ENCODE results near the gene SLC22A31.

SLC22A31 gene

DNA sequence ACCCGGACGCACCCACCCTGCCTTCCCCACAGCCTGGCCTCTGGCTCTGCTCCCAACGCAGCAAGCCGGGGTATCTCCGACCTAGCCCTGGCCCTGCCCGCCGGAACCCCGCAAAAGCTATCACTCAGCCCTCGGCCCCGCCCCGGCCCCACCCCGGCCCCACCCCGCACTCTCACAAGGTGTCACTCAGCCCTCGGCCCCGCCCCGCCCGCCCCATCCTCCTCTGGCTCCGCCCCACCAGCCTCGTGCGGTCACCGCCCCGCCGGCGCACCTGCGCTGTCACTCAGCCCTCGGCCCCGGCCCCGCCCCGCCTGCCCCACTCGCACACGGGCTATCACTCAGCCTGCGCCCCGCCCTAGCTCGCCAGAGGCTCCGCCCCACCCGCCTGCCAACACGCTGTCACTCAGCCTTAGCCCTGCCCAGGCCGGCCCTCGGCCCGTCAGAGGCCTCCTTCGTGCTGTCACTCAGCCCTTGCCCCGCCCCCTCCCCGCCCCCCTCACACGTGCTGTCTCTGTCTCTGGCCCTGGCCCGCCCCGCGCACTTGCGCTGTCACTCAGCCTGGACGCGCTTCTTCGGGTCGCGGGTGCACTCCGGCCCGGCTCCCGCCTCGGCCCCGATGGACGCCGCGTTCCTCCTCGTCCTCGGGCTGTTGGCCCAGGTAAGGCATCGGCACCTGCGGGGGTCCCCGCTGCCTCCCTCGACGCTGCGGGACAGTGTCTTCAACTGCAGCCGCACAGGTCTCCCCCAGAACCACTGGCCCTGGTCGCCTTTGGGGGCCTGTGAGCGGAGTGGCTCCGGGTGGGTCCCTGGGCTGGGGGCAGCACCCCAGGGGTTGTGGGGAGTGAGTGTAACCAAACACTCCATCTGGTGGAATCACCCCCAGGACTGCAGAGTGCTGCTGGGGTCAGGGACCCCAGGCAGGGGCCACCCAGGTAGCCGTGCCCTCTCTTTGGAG, 28.8 kb downstream of the SLC22A31 start, which contains the start of gene CDH15:
Gene CDH15 (plus strand): TSS at position 533 of the 955 bp plus-strand sequence. CDS start 84 bp downstream, at position 617.
- peak; percentile 75 for DNase-seq (ENCODE audit: low read depth)
- H3K4me3 ChIP-seq (replicated peaks; ENCODE audit: low read depth, low read length), result no peak within 1 kb of the TSS
- TF ChIP-seq, protein P1, sequence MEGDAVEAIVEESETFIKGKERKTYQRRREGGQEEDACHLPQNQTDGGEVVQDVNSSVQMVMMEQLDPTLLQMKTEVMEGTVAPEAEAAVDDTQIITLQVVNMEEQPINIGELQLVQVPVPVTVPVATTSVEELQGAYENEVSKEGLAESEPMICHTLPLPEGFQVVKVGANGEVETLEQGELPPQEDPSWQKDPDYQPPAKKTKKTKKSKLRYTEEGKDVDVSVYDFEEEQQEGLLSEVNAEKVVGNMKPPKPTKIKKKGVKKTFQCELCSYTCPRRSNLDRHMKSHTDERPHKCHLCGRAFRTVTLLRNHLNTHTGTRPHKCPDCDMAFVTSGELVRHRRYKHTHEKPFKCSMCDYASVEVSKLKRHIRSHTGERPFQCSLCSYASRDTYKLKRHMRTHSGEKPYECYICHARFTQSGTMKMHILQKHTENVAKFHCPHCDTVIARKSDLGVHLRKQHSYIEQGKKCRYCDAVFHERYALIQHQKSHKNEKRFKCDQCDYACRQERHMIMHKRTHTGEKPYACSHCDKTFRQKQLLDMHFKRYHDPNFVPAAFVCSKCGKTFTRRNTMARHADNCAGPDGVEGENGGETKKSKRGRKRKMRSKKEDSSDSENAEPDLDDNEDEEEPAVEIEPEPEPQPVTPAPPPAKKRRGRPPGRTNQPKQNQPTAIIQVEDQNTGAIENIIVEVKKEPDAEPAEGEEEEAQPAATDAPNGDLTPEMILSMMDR (IDR thresholded peaks at IDR 0.05; ENCODE audit: low read length, missing control alignments), result no peak

DNA sequence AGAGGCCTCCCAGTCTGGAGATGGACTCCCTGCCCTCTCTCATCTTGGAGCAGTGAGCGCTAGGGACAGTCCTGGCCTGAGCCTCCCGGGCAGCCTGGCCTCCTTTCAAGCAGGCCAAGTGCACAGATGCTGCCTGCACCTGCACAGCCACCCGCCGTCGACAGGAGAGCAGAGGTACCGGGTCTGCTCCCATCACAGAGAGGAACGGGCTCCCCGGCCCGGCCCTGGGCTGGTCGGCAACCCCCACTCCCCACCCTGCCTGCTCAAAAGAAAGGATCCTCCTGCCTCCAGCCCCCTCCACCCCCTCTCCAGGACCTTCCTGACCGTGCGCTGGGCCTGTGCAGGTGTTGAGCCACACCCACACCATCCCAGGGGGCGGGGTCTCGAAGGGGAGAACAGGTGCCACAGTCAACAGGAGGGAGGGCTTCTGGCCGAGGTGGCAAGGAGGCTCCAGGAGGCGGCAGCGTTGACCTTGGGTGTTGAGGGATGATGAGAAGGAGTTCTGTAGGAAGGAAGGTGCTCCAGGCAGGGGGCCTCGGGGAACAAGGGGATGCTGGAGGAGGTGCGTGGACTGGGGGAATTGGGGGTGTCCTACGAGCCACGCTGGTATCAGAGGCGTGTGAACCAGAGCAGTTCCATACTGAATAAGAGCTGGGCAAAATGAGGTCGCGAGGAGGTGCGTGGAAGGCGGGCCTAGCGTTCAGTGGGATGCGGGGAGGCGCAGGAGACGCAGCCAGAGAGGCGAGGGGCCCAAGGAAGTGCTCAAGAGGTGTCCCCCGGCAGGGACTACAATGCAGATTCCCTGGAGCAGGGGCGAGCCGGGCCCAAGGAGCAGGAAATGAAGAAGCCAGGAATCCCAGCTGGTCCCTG, 29.8 kb downstream of the SLC22A31 start:
- DNase-seq (ENCODE audit: low read depth), result no peak
- TF ChIP-seq, protein P1 (IDR thresholded peaks at IDR 0.05; ENCODE audit: low read length, missing control alignments), result no peak
- no peak overlapping the region for H3K4me3 ChIP-seq (replicated peaks; ENCODE audit: low read depth, low read length)

- no peak for DNase-seq (ENCODE audit: low read depth)
- H3K4me3 ChIP-seq (replicated peaks; ENCODE audit: low read depth, low read length), result no peak overlapping the region
- TF ChIP-seq, protein P1 (IDR thresholded peaks at IDR 0.05; ENCODE audit: low read length, missing control alignments), result no peak
Observed at GRCh38 chr16:89169778-89170177, 30.6 kb downstream of the SLC22A31 start.

DNA sequence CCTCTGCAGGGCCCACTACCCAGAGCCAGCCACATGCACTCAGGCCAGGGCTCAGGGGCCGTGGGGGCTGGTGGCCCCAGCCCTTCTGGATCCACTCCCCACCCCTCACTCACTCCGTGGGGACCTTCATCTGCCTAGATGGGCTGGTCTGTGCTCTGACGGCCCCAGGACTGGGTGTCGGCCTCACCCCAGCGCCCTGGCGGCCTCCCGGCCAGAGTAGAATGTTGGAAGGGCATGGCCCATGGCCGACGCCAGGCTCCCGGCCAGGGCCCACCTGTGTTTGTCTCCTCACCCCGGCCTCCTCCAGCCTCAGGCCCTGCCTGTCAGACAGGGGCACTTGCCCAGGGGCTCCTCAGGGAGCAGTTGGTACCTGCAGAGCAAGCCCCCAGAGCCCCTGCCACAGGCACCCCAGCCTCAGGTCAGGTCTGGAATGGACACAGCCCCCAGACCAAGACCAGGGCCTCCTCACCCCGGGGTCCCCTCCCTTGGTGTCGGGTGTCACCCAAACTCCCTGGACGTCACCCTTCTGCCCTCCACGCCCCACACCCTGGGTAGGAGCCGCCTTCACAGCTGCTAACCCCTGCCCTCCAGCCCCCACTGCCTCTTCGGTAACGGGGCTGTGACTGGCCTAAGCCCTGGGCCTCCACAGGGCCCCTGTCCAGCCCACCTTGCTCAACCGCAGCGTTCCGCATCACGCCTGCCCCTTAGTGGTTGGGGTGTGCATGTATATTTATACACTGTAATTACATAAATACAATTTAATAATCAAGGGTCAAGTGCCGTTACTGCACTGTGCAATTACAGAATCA, 31.8 kb downstream of the SLC22A31 start:
- DNase-seq (ENCODE audit: low read depth), result peak; percentile 13
- H3K4me3 ChIP-seq (replicated peaks; ENCODE audit: low read depth, low read length), result no peak overlapping the region
- TF ChIP-seq, protein P1 (IDR thresholded peaks at IDR 0.05; ENCODE audit: low read length, missing control alignments), result peak; percentile 3

DNA sequence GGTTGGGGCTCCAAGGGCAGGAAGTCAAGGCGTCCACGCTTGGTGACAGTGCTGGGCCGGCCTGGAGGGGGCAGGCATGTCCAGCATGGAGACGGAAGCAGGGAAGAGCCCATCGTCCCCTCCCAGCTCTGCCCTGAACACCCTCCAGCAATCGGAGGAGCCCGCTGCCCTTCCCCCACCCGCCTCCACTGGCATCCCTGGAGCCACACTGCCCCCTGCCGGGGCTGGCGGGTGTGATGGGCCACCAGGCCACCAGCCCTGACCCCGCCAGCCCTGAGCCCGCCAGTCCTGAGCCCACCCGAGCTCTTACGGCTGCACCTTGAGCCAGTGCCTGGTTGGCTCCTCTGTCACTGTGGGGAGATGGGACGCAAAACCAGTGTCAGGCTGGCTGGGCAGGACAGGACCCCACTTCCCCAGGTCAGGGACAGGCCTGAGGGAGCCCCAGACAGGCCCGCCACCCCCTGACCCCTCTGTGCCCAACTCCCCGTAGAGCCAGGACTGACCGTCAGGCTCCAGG, 32.9 kb downstream of the SLC22A31 start:
- TF ChIP-seq, protein P1 (IDR thresholded peaks at IDR 0.05; ENCODE audit: low read length, missing control alignments), result peak; percentile 80
- DNase-seq (ENCODE audit: low read depth), result peak; percentile 71
- no peak overlapping the region for H3K4me3 ChIP-seq (replicated peaks; ENCODE audit: low read depth, low read length)
